ENCODE data around the gene ARHGAP33. TPM values are rescaled to one million over a fixed set of nuclear protein-coding genes. Genes with fewer than 3 reads are reported as not detected.

The ARHGAP33 gene
- total and polyA plus RNA-seq, 2 of the 4 experiments (the other 2 are of a cell fraction) = 0.72 to 11.9 TPM

DNA sequence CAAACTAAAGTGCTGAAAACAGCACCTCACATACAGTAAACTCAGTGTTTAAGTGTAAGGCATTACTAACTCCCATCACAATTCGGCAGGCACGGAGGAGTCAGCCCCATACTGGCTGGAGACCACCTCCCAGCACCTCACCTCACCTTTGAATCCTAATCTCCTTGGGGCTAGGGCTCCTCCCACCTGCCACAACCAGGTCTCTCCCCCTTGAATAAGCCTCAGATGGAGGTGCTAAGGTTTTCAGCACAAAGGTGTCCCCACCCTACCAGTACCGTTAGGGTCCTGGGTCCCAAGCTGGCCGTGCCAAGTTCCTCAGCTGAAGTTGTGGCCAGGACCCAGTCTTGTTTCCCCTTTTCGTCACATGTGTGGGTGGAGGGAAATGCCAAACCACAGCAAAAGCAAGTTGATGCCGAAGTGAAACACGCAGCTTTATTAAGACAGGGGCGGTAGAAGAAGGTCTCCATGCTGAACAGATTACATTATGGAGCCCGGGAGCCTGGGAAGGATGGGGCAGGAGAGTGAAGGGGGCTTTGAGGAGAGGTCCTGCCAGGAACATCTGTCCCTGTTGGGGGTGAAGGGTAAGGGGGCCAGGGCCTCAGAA is 33.1 kb upstream of the ARHGAP33 start, which contains the start of gene IGFLR1:
IGFLR1 (minus strand) TSS at position 332 of the 604 bp plus-strand sequence. CDS start 1,272 bp downstream, outside the sequence.
- no peak within 1 kb of the TSS for H2AFZ ChIP-seq (replicated peaks; ENCODE audit: low read length, poor library complexity)
- ChIA-PET CTCF (no interaction called here), POLR2A (ENCODE audit: unreplicated experiment) (no interaction called here)
- no peak within 1 kb of the TSS; the same call in 1 of the 2 replicates for H3K4me2 ChIP-seq (ENCODE audit: low read depth, low read length)
- no peak within 1 kb of the TSS for H4K5ac ChIP-seq (ENCODE audit: low read depth, low read length)
- peak within 1 kb of the TSS in 1 of 2 experiments; percentile 86; a peak in 1 of 4 replicates for H4K8ac ChIP-seq (ENCODE audit: low read depth in 2 of 2, low read length in 2 of 2)
- intact Hi-C loops (cut with micrococcal nuclease) = no loop called here
- no peak within 1 kb of the TSS for H3K9ac ChIP-seq (ENCODE audit: low read depth, low read length)
- H3K27me3 ChIP-seq (ENCODE audit: control insufficient read depth, insufficient read depth, low read length) = no peaks in the 10 kb centered on the region
- H3K27ac ChIP-seq (ENCODE audit: insufficient read depth, low read length) = no peak within 1 kb of the TSS
- peaks cover 5% of the 10 kb centered on the region; the same call in 1 of the 2 replicates for H3K9me1 ChIP-seq (ENCODE audit: insufficient read depth, low read length)
- TF ChIP-seq RAD21 (IDR thresholded peaks at IDR 0.05; ENCODE audit: low read length) (no peak), CEBPB (IDR thresholded peaks at IDR 0.05; ENCODE audit: low read depth, low read length) (no peak), RFX5 (IDR thresholded peaks at IDR 0.05; ENCODE audit: low read depth, low read length) (no peak), MXI1 (IDR thresholded peaks at IDR 0.05; ENCODE audit: borderline replicate concordance, low read depth, low read length) (no peak), SMC3 (IDR thresholded peaks at IDR 0.05; ENCODE audit: low read depth, low read length) (no peak), NFE2L2 (IDR thresholded peaks at IDR 0.05; ENCODE audit: low read depth, low read length) (no peak)
- TF ChIP-seq, protein P1, sequence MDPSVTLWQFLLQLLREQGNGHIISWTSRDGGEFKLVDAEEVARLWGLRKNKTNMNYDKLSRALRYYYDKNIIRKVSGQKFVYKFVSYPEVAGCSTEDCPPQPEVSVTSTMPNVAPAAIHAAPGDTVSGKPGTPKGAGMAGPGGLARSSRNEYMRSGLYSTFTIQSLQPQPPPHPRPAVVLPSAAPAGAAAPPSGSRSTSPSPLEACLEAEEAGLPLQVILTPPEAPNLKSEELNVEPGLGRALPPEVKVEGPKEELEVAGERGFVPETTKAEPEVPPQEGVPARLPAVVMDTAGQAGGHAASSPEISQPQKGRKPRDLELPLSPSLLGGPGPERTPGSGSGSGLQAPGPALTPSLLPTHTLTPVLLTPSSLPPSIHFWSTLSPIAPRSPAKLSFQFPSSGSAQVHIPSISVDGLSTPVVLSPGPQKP (IDR thresholded peaks at IDR 0.05; ENCODE audit: borderline replicate concordance, low read depth, low read length) = no peak
- no peak within 1 kb of the TSS for H3K56ac ChIP-seq (ENCODE audit: extremely low read depth, insufficient read depth, low read length)
- H3K4ac ChIP-seq (ENCODE audit: low read depth, low read length) = no peak within 1 kb of the TSS
- H3K4me3 ChIP-seq (ENCODE audit: insufficient read depth, low read depth, low read length) = no peak within 1 kb of the TSS
- no peak within 1 kb of the TSS for H2BK20ac ChIP-seq (ENCODE audit: low read depth, low read length)
- no peak within 1 kb of the TSS for H2BK5ac ChIP-seq (ENCODE audit: low read depth, low read length, poor library complexity, severe bottlenecking)
- no peak within 1 kb of the TSS for H2BK120ac ChIP-seq (ENCODE audit: low read depth, low read length)
- no peak within 1 kb of the TSS for H2AK5ac ChIP-seq (ENCODE audit: low read depth, low read length)
- H4K20me1 ChIP-seq (ENCODE audit: insufficient read depth, low read length) = no peaks in the 10 kb centered on the region; the same call in 1 of the 2 replicates
- H3K4me1 ChIP-seq (ENCODE audit: control insufficient read depth, insufficient read depth, low read length) = 0 out of 2 replicates have a peak, but pooled peaks cover 3% of the 10 kb centered on the region
- peaks cover 17% of the 10 kb centered on the region for H3K36me3 ChIP-seq (ENCODE audit: control insufficient read depth, insufficient read depth, low read length)
- DNase-seq (no peak), ATAC-seq (ENCODE audit: low read depth) (no peak)
- 89% methylated on average over 4 of the region's 9 CpGs; no CpG with 5 or more reads in 1 of the 2 experiments for WGBS, 2 experiments (ENCODE audit: extremely low coverage in 2 of 2, insufficient read length in 1 of 2)
- no peak within 1 kb of the TSS for H4K91ac ChIP-seq (ENCODE audit: insufficient read depth, low read depth, low read length)
- no peaks in the 10 kb centered on the region for H3K9me3 ChIP-seq (ENCODE audit: control insufficient read depth, insufficient read depth, low read length)
- no peak within 1 kb of the TSS for H3K14ac ChIP-seq (replicated peaks; ENCODE audit: low read depth, low read length)
- no peak within 1 kb of the TSS for H3K18ac ChIP-seq (ENCODE audit: low read depth, low read length)
- dilution Hi-C loops (cut with HindIII; ENCODE audit: low sequenced_read_pairs, unreplicated experiment) = no loop called here
- H3K79me1 ChIP-seq (ENCODE audit: low read depth in 1 of 2, low read length in 2 of 2) = peaks cover 0 to 26% of the 10 kb centered on the region in 2 experiments; a peak in 2 of 4 replicates
- in situ Hi-C loops (cut with MboI; ENCODE audit: low sequenced_read_pairs) = no loop called here
- BruUV-seq (replicated peaks) = no TSS peak
- no peak within 1 kb of the TSS for H2AK9ac ChIP-seq (replicated peaks; ENCODE audit: low read depth, low read length, poor library complexity)
- no peak within 1 kb of the TSS for H3K23ac ChIP-seq (ENCODE audit: low read depth, low read length)
- H2BK15ac ChIP-seq (ENCODE audit: low read depth, low read length) = no peak within 1 kb of the TSS

Data from IMR-90 (cell line).